Peyer's patch (tissue), 4 donors: ENCODE results near the gene PLEKHO1. TPM values are rescaled to one million over a fixed set of nuclear protein-coding genes. Genes with fewer than 3 reads are reported as not detected.

Experiments used
- DNase-seq, 3 donors: peaks; one replicate each; pipeline ENCODE4 v3.0.0-alpha.2; 2017 to 2019
- H3K27ac ChIP-seq, 4 donors: fragments of 200-600 bp; sonication (generic); one replicate each; pipeline ENCODE4 v1.5.1; 2016 to 2019
- H3K27me3 ChIP-seq, 2 donors: fragments of 200-600 bp; sonication (generic); one replicate each; pipeline ENCODE4 v1.5.1; 2019
- H3K36me3 ChIP-seq, 3 donors: fragments of 200-600 bp; sonication (generic); one replicate each; pipeline ENCODE4 v1.5.1; 2016 to 2019
- H3K4me1 ChIP-seq, 4 donors: fragments of 200-600 bp; sonication (generic); one replicate each; pipeline ENCODE4 v1.5.1; 2016 to 2019
- H3K4me3 ChIP-seq, 4 donors: fragments of 200-600 bp; sonication (generic); 1 replicate in 3 of 4; 2 replicates in 1 of 4; pipeline ENCODE4 v1.5.1; 2016 to 2019; ENCODE audit warnings: mild to moderate bottlenecking in 1 of 4
- H3K9me3 ChIP-seq, 4 donors: fragments of 200-600 bp; sonication (generic); one replicate each; pipeline ENCODE4 v1.5.1; 2016 to 2019; ENCODE audit warnings: mild to moderate bottlenecking in 1 of 4
- POLR2A ChIP-seq, 2 donors: fragments of 450-650 bp; IDR thresholded peaks; one replicate each; pipeline ENCODE4 v1.5.1; 2017; ENCODE audit warnings: antibody characterized with exemption in 2 of 2, mild to moderate bottlenecking in 2 of 2, moderate library complexity in 2 of 2
- total RNA-seq, 4 donors: library from RNA; depleted of rRNA; stranded (reverse); fragments of >200 nt; gene quantifications; one replicate each; pipeline ENCODE4 v1.1.0, GENCODE V29; 2016
- TF ChIP-seq, protein P1 (sequence below), 6 experiments: fragments of 450-650 bp in 4 of 6; fragments of 200-600 bp in 2 of 6; sonication (generic) in 1 of 6; IDR thresholded peaks; one replicate each; pipeline ENCODE4 v1.5.1; 2017 to 2019; ENCODE audit warnings: antibody characterized with exemption in 6 of 6, mild to moderate bottlenecking in 3 of 6, moderate library complexity in 1 of 6

Gene PLEKHO1
- total RNA-seq, 4 donors from 2014 or later: 12.6 to 106 (median 29.6) TPM

DNA sequence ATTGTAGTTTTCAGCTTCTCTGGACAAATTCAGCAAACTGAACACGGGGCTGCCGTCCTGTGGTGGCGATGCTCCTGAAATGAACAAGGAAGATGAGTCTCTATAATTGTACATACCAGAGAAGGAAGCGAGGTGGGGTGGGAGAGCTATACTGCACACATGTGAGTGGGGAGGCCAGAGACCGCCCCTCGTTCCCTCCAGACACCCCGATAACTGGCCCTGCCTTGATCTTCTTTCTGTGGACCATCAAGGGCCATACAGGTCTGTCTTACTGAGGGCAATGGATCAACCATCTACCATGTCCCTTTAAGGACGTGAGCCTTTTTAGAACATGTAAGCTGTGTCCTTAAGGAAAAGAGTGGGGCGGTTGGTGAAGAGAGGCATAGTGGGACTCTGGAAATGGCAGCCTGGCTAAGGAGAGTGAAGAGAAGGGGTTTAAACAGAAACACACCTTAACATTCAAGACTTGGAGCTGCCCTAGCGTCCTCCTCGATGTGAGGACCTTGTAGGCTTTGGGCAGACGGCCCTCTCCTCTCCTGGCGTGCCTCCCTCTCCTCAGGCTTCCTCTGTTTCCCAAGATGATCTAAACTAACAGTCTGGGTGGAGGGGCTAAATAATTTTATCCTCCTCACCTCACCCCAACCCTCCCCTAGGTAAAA is 5.8 kb downstream of the PLEKHO1 start:
- Histone ChIP-seq H3K4me3 (no peak overlapping the region), H3K9me3 (no peaks in the 10 kb centered on the region), H3K36me3 (peaks cover 0 to 29% (median 0%) of the 10 kb centered on the region in 3 donors), H3K4me1 (peaks cover 0 to 49% (median 8%) of the 10 kb centered on the region in 4 donors), H3K27ac (peak overlapping the region in 3 of 4 donors; percentile 26 to 93 (median 29)), H3K27me3 (no peaks in the 10 kb centered on the region)
- peak in 1 of 3 donors; percentile 25 for DNase-seq
- TF ChIP-seq, protein P1, sequence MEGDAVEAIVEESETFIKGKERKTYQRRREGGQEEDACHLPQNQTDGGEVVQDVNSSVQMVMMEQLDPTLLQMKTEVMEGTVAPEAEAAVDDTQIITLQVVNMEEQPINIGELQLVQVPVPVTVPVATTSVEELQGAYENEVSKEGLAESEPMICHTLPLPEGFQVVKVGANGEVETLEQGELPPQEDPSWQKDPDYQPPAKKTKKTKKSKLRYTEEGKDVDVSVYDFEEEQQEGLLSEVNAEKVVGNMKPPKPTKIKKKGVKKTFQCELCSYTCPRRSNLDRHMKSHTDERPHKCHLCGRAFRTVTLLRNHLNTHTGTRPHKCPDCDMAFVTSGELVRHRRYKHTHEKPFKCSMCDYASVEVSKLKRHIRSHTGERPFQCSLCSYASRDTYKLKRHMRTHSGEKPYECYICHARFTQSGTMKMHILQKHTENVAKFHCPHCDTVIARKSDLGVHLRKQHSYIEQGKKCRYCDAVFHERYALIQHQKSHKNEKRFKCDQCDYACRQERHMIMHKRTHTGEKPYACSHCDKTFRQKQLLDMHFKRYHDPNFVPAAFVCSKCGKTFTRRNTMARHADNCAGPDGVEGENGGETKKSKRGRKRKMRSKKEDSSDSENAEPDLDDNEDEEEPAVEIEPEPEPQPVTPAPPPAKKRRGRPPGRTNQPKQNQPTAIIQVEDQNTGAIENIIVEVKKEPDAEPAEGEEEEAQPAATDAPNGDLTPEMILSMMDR (IDR thresholded peaks at IDR 0.05): no peak
- TF ChIP-seq POLR2A (IDR thresholded peaks at IDR 0.05): no peak

DNA sequence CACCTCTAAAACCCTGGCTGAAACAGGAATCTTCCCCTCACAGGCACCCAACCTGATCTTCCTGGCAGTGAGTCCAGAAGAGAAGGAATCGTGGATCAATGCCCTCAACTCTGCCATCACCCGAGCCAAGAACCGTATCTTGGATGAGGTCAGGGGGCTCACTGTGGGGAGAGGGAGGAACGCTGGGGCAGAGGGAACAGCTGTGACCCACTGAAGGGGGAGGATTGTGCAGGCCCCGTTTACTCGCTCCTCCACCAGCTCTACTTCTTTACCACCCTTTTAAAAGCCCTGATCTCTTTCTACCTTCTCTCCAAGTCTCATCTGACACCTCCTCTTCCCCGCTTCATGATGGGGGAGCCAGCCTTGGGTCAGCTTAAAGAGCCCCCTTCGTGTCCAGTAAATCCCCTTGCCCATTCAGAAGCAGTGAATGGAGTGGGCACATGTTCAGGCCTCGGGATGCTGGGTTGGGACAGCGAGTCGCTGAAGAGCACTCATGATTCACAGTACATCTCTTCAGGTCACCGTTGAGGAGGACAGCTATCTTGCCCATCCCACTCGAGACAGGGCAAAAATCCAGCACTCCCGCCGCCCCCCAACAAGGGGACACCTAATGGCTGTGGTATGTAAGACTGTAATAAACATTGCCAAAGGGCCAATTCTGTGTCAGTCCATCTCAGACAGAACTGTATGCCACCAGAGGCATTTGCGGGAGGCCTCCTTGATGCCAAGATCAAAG is 7.3 kb downstream of the PLEKHO1 start:
- TF ChIP-seq POLR2A (IDR thresholded peaks at IDR 0.05): no peak
- TF ChIP-seq, protein P1 (IDR thresholded peaks at IDR 0.05): no peak
- Histone ChIP-seq H3K9me3 (no peaks in the 10 kb centered on the region), H3K36me3 (peaks cover 0 to 29% (median 0%) of the 10 kb centered on the region in 3 donors), H3K27me3 (no peaks in the 10 kb centered on the region), H3K4me1 (peaks cover 0 to 64% (median 7%) of the 10 kb centered on the region in 4 donors), H3K27ac (peak overlapping the region in 3 of 4 donors; percentile 18 to 93 (median 28)), H3K4me3 (no peak overlapping the region)
- DNase-seq: peak in 1 of 3 donors; percentile 45

DNA sequence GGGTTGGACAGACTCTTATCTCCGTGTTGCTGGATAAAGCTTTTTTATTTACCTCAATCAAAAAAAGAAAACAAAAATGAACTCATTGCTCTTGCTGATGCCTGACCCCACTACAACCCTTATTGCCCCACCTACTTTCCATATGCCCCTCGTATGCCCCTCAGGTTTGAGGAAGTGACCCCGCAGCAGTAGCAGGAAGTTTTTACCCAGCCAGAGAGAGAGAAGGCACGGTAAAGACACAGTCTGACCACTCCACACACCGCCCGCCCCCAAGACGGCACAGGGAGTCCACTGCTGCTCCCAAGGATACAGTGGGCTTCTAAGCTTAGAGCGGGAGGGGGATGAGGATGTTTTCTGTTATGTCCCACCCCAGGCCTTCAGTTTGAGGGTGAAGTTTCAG is 9.8 kb downstream of the PLEKHO1 start:
- no peaks in the 10 kb centered on the region for H3K9me3 ChIP-seq
- DNase-seq: peak in 2 of 3 donors; percentile 69 to 70
- no peak overlapping the region for H3K4me3 ChIP-seq
- H3K4me1 ChIP-seq: peaks cover 0 to 60% (median 16%) of the 10 kb centered on the region in 4 donors
- no peaks in the 10 kb centered on the region for H3K27me3 ChIP-seq
- peak overlapping the region; percentile 67 to 93 (median 77) for H3K27ac ChIP-seq
- peaks cover 0 to 24% (median 0%) of the 10 kb centered on the region in 3 donors for H3K36me3 ChIP-seq
- TF ChIP-seq POLR2A (IDR thresholded peaks at IDR 0.05): no peak
- TF ChIP-seq, protein P1 (IDR thresholded peaks at IDR 0.05): no peak

DNA sequence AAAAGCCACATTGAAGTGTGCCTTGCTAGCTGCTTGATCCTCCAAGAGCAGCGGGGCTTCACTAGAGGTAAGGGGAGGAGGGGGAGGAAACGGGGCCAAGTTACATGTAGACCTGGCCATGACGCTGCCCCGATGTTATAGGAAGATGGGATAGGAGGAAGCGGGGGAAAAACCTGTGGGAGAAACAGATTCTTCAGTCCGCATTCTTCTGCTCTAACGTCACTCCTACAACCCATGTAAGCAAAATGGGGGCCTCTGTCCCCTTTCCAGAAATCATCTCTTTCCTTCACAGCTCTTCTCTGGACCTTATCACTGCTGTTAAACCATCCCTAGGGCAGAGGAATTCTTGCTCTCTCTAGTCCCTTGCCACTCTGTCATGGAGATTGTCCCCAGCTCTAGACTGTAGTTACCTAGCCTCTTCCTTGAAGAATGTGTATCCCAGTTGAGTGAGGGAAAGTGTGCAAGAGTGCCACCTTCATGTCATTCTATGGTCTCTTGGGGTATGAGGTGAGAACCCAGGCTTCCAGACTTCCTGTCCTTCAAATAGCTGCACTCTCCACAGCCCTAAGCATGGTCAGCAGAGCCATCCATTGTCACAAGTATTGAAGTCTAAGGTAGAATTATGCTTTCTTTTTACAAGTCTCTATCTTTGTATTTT is 11.4 kb downstream of the PLEKHO1 start:
- no peaks in the 10 kb centered on the region for H3K27me3 ChIP-seq
- peak overlapping the region in 1 of 4 donors; percentile 22 for H3K4me3 ChIP-seq
- TF ChIP-seq, protein P1 (IDR thresholded peaks at IDR 0.05): no peak
- no peak for TF ChIP-seq POLR2A (IDR thresholded peaks at IDR 0.05)
- H3K36me3 ChIP-seq: peaks cover 0 to 12% (median 0%) of the 10 kb centered on the region in 3 donors
- peak overlapping the region; percentile 3 to 93 (median 76) for H3K27ac ChIP-seq
- H3K4me1 ChIP-seq: peaks cover 0 to 50% (median 16%) of the 10 kb centered on the region in 4 donors
- DNase-seq: peak in 2 of 3 donors; percentile 45 to 48
- H3K9me3 ChIP-seq: no peaks in the 10 kb centered on the region

DNA sequence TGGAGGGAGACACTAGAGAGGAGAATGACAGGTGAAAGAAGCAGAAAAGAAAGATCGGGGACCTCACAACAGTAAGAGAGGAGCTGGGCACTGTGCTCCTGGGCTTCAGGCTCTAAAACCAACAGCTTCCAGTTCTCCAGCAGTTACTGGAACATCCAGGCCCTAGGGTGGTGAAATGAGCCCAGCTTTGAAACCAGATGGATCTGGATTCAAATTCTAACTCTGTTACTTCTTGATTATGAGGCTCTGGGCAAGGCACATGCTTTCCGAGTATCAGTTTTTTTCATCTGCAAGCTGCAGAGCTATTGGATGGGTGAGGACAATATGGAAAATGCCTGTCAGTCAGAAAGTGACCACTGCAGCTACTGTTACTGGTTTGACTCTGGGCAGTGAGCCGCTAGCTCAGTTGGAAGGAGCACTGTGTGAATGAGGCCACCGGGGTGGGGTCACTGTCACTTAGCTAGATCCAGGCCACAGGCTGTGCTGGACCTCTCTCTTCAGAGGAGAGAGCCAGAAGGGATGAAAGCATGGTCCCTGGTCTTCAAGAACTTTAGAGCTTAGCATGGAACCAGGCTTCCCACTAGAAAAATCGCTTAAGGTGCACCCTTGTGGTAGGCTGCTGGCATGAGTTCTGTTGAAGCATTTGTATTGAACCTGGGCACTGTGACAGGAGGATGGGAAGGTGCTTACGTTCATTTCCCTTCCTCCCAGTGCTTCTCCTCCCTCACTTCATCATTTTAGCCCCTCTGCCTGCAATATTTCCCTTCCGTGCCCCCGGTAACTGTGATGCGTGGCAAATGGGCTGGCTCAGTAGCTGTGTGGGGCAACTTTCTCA is 12.2 kb downstream of the PLEKHO1 start:
- no peak for DNase-seq
- peaks cover 0 to 3% (median 0%) of the 10 kb centered on the region in 3 donors for H3K36me3 ChIP-seq
- no peak overlapping the region for H3K4me3 ChIP-seq
- H3K4me1 ChIP-seq: peaks cover 0 to 50% (median 16%) of the 10 kb centered on the region in 4 donors
- TF ChIP-seq POLR2A (IDR thresholded peaks at IDR 0.05): no peak
- TF ChIP-seq, protein P1 (IDR thresholded peaks at IDR 0.05): peak in 1 of 6 experiments; percentile 24
- peak overlapping the region; percentile 70 to 93 (median 84) for H3K27ac ChIP-seq
- no peaks in the 10 kb centered on the region for H3K27me3 ChIP-seq
- H3K9me3 ChIP-seq: no peaks in the 10 kb centered on the region
